Coronary artery (tissue), 2 donors: ENCODE results near the gene KREMEN2.
A peak's percentile ranks its signal among the peaks of the same experiment; 100 is the strongest.

ENCODE experiments used
- DNase-seq: peaks from one replicate; pipeline ENCODE4 v3.0.0-alpha.2; 2017; ENCODE audit warnings: low spot score
- H3K27ac ChIP-seq, 2 donors: fragments of 200-600 bp; sonication (generic); one replicate each; pipeline ENCODE4 v1.5.1; 2016 to 2019
- H3K4me3 ChIP-seq: fragments of 200-600 bp; sonication (generic); 2 replicates; pipeline ENCODE4 v1.5.1; 2016; ENCODE audit warnings: mild to moderate bottlenecking, moderate library complexity
- TF ChIP-seq, protein P1 (sequence below): fragments of 200-600 bp; sonication (generic); IDR thresholded peaks from one replicate; pipeline ENCODE4 v1.5.1; 2019; ENCODE audit warnings: antibody characterized with exemption

KREMEN2 gene

GRCh38 chr16:2959206-2959605 is 4.9 kb upstream of the KREMEN2 start:
- DNase-seq = no peak
- Histone ChIP-seq H3K27ac (no peak overlapping the region), H3K4me3 (no peak overlapping the region)
- TF ChIP-seq, protein P1, sequence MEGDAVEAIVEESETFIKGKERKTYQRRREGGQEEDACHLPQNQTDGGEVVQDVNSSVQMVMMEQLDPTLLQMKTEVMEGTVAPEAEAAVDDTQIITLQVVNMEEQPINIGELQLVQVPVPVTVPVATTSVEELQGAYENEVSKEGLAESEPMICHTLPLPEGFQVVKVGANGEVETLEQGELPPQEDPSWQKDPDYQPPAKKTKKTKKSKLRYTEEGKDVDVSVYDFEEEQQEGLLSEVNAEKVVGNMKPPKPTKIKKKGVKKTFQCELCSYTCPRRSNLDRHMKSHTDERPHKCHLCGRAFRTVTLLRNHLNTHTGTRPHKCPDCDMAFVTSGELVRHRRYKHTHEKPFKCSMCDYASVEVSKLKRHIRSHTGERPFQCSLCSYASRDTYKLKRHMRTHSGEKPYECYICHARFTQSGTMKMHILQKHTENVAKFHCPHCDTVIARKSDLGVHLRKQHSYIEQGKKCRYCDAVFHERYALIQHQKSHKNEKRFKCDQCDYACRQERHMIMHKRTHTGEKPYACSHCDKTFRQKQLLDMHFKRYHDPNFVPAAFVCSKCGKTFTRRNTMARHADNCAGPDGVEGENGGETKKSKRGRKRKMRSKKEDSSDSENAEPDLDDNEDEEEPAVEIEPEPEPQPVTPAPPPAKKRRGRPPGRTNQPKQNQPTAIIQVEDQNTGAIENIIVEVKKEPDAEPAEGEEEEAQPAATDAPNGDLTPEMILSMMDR = no peak

DNA sequence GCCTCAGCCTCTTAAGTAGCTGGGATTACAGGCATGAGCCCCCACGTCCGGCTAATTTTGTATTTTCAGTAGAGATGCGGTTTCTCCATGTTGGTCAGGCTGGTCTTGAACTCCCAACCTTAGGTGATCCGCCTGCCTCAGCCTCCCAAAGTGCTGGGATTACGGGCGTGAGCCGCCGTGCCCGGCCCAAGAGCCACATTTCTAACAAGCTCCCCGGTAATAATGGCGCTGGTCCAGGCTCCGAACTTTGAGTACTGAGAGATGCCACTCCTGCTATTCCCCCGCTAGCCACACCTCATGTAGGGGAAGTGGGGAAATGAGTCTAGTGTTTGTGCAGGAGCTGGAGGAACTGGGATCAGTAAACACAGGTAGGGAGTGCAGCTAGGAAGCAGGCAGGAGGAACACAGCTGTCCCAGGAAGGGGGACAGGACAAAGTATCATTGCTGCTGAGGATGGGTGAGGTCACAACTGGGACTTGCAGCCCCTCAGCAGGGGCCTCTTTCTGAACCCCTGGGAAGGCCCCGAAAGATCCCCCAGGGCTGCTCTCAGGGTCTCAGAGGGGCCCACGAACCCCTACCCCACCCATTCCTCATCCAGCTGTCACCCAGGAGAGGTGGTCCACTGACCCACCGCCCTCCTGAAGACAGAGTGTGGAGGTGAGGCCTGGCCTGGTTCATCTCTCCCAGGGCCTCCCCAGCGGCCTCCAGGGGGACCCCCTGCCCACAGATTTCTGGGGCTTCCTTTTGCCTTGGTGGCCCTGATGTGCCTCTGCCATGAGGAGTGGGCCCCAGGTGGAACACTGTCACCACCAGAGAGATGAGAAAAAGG is 3.7 kb upstream of the KREMEN2 start:
- H3K27ac ChIP-seq = no peak overlapping the region
- DNase-seq = no peak
- TF ChIP-seq, protein P1 = no peak
- H3K4me3 ChIP-seq = no peak overlapping the region

- Histone ChIP-seq H3K4me3 (no peak overlapping the region), H3K27ac (no peak overlapping the region)
- DNase-seq = no peak
- TF ChIP-seq, protein P1 = no peak
Measured at GRCh38 chr16:2962334-2963073, 1.6 kb upstream of the KREMEN2 start.

DNA sequence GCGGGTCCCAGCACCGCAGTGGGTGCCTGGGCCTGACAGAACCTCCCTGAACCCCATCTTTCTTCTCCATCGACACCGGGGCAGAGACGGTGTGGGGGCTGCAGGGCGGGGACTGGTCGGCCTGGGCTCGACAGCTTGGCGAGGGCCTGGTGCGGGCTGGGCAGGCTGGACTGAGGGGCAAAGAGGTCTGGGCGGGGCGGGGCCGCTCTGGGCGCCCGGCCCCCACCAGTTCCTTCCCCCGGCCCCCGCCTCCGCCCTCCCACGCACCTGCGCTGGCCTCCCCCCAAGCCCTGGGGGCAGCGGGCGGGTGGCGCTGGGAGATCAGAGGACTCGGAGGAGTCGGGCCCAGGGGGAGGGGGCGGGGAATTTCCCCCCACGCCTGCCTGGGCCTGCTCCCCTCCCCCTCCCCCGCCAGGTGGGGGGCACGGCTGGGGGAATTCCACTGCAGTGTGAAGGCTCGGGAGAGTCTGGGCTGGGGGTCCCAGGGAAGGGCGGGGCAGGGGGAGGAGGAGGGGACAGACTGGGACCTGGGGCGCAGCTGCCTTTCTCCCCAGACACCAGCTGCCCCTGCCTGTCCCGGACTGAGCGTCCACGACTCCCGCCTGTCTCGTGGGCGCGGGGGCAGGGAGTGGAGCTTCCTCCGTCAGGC is 877 bp upstream of the KREMEN2 start:
- peak overlapping the region; percentile 59 for H3K4me3 ChIP-seq
- H3K27ac ChIP-seq = no peak overlapping the region
- DNase-seq = no peak
- TF ChIP-seq, protein P1 = no peak

DNA sequence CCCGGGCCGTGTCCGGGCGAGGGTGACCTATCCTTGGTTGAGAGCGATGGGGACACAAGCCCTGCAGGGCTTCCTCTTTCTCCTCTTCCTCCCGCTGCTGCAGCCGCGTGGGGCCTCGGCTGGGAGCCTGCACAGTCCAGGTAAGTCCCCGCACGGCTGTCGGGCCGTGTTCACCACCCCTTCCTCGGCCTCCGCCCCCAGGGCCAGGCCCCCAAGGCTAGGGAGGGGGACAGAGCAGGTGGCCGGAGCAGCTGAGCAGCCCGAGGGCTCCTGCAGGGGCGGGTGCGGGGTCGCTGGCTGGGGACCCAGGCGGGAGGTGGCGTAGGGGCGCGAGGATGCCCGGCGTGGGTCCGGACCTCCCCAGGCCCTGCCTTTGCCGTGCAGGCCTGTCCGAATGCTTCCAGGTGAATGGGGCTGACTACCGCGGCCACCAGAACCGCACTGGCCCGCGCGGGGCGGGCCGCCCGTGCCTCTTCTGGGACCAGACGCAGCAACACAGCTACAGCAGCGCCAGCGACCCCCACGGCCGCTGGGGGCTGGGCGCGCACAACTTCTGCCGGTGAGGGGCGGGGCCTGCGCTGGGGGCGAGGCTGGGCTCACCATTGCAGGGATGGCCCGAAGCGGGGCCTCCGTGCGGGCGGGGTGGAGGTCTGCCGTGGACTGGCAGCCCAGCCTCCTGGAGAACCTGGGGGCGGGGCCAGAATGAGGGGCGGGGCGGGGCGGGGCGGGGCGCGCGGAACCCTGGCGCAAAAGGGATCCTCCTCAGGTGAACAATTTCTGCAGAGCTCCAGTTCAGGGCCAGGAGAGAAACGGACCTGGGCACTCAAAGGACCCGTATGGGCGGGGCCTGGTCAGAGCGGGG is 631 bp downstream of the KREMEN2 start:
- DNase-seq = no peak
- H3K27ac ChIP-seq = no peak overlapping the region
- H3K4me3 ChIP-seq = peak overlapping the region; percentile 59
- TF ChIP-seq, protein P1 = no peak

GRCh38 chr16:2966043-2966807 is 2.1 kb downstream of the KREMEN2 start:
- TF ChIP-seq, protein P1 = no peak
- DNase-seq = no peak
- H3K27ac ChIP-seq = no peak overlapping the region
- H3K4me3 ChIP-seq = peak overlapping the region; percentile 52
